ENCODE results near the gene ACVRL1.

Gene ACVRL1

DNA sequence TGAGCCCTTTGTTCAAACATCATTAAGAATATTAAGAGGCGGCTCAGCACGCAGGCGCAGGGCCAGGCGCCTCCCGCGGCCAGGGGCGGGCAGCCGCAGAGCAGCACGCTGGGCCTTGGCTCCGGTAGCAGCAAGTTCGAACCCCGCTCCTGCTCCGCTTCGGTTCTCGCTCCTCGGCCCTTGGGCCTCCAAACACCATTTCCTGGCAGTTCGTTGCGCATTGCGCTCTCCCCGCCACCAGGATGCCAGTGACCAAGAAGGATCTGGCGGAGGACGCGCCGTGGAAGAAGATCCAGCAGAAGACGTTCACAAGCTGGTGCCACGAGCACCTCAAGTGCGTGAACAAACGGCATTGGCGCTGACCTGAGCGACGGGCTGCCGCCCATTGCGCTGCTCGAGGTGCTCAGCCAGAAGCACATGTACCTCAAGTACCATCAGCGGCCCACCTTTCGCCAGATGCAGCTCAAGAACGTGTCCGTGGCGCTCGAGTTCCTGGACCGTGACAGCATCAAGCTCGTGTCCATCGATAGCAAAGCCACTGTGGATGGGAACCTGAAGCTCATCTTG is 6.9 kb upstream of the ACVRL1 start:
- DNase-seq (ENCODE audit: low read depth): no peak

DNA sequence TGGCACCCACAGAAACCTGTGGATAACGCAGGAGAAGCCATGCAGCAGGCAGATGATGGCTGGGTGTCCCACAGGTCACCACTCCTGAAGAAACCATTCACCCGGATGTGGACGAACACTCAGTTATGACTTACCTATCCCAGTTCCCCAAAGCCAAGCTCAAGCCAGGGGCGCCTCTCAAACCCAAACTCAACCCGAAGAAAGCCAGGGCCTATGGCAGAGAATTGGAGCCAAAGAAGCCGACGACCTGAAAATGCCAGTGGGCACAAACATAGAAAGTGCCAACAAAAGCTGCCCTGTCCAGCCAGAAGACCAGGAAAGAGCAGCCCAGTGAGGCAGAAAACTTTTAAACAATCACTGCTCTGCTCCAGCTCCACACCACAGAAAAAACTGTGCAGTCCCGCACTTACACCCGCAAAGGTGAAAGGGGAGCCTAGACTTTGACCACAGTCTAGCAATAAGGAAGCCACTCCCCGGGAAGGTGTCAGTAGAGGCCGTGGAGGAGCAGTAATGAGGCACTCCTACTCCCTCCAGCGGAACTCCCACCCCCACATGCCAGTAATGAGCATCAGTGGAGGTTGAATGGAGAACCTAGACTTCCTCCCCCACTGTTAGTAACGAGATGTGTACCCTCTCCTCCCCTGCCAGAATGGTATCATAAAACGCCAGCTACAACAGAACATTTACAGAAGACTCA is 6.0 kb upstream of the ACVRL1 start:
- no peak for DNase-seq (ENCODE audit: low read depth)

DNA sequence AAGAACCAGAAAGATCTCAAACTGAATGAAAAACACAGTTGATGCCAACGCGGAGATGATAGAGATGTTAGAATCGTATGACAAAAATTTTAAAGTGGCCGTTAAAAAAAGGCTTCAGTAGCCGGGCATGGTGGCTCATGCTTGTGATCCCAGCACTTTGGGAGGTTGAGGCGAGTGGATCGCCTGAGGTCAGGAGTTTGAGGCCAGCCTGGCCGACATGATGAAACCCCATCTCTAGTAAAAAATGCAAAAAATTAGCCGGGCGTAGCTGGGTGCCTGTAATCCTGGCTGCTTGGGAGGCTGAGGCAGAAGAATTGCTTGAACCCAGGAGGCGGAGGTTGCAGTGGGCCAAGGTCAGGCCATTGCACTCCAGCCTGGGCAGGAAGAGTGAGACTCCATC is 5.4 kb upstream of the ACVRL1 start:
- no peak for DNase-seq (ENCODE audit: low read depth)

DNA sequence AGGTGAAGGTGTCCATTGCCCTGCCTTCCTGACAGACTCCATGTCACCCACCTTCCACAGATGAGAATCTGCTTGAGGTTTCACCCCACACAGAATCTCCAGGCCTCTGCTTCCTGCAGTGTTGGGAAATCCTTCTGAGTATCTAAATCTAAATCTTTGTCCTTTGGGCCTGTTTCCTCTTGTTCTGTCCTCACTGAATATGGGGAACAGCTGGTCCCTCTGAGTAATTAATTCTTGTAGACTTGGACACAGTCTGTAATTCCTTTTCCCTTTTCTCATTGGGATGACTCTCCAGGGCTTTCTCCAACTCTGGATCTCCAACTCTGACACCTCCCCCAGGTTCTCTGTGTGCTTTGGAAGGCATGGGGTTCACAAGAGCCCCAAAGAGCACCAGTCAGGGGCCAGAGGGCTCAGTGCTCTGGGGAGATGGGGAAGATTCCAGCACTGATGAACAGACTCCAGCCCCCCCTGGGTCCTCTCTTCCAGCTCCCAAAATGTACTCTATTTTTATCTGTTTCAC is 2.3 kb upstream of the ACVRL1 start:
- DNase-seq (ENCODE audit: low read depth): no peak

DNA sequence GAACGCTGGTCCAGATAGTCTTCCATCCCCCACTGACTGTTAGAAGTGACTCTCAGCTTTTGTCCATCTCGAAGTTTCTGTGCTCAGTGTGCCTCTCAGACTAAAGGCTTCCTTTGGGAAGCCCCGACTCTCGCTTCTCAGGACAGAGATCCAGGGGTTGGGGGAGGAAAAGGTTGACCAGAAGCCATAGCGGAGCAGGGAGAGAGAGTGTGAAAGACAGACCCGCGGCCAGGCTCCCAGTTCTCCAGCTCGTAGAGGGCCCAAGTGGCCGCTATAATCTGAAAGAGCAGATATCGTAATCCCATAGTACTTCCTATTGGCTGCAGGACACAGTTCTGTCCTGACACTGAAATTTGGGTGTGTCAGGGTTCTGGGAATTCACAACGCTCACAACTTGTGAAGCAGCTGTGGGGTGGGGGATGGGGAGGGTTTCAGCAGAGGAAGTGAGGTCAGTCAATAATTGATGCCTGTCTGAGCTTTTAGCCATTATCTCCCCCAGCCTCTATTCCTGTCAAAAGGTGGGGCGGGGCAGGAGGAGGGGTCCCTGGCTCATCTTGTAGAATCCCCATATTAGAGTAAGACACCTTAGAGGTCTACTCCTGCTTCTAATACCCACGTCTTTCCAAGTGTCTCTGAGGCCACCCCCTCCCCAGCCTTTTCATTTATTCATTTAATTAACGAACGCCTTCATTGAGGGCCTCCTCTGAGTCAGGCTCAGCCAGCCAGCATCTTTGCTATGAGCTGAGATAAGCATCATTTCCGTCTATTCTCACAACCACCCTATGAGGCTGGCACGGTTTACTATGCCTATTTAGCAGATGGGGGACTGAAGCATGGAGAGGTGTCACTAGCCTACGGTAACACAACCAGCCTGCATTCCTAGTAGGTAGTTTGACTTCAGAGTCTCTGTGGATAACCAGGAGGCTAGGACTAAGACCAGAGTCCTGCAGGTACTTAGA is 1.6 kb upstream of the ACVRL1 start:
- DNase-seq (ENCODE audit: low read depth): no peak

DNA sequence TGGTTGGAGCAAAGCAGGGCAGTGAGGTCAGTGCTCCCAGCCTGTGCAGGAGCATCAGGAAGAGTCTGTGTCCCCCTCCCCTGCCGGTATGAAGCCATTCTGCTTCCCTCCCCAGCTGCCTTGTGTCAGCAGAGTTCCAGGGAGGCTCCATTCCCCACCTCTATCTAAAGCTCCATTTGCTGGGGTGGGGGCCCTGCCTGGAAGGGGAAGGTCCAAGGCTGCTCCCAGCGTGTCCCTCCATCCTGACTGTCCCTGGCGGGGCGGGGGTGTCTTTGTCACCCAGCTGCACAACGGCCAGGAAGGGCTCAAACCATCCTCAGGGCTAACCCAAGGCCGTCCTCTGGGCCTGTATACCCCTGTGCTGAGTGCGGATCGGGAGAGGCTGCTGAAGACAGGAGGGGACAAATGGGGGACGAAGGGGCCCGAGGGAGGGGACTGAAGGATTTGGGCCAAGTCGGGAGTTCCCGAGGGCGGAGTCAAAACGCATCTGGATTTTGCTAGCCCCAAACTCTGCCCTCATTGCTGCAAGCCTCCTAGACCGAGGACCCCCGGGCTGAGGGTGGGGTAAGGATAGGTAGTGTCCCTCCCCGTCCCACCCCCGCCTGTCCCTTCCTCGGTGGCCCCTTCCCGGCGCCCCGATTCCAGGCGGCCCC is 748 bp upstream of the ACVRL1 start:
- DNase-seq (ENCODE audit: low read depth): no peak

DNA sequence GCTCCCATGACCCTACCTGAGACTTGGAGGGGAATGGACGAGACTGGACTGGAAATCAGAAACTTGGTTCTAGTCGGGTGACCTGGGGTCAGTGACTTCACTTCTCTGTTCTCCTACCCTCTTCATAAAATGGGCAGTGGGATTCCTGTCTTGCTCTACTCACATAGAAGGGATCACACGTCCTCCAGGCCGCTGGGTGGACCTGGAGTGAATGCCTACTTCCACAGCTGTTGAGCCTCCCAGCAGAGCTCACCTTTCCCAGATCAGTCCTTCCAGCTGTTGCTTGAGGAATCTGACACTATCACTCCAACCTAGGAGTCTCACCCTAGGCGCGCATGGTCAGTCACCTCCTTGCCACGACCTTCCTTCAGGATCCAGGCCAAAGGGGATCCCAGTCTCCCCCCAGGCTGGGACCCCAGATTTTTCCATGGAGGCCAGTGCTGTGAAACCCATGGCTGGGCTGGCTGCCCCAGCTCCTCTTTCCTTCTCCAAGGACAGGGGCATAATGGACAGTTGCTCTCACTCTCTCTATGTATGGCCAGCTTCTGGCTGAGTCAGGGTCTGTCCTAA is 637 bp downstream of the ACVRL1 start:
- DNase-seq (ENCODE audit: low read depth): no peak

DNA sequence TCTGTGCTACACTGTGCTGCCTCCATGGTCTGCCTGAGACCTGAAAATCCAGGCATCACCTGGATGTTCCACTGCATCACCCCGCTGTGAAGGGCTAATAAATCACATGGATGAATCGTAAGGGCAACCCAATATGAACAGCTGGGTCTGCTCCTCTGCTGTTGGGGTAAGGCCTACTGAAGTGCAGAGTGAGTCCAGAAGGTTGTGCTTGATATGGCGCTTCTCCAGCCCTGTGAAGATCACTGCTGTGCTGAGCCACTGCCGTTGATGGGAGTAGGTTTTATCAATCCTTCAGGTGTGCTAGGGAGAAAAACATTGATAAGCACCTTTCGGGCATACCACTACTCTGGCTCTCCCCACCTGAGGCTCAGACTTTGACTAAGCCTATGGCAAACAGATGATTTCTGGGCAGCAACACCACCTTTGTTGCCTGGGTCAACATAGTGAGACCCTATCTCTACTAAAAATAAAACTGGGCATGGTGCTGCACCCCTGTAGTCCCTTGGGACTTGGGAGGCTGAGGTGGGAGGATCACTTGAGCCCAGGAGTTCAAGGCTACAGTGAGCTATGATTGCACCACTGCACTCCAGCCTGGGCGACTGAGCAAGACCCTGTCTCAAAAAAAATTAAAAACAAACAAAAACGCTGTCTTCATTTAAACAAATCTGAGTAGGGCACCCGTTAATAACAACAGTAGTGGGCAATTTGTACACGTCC is 1.7 kb downstream of the ACVRL1 start:
- DNase-seq (ENCODE audit: low read depth): no peak

DNA sequence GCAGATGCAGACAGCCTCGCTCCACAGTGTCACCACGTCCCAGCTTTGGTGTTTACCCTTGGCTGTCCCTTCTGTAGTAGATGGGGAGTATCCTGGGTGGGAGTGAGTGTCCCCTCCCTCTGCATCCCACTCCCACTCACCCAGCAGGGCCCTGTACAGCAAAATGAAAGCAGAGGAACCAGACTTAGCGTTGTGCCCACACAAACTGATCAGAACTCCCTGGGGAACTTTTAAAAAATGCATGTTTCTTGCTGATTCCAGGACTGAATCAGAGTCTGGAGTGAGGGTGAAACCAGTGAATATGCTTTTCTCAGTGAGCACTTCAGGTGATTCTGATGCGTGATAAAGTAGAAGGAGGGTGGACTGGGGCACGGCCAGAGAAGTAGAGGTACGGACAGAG is 2.9 kb downstream of the ACVRL1 start:
- DNase-seq (ENCODE audit: low read depth): no peak

DNA sequence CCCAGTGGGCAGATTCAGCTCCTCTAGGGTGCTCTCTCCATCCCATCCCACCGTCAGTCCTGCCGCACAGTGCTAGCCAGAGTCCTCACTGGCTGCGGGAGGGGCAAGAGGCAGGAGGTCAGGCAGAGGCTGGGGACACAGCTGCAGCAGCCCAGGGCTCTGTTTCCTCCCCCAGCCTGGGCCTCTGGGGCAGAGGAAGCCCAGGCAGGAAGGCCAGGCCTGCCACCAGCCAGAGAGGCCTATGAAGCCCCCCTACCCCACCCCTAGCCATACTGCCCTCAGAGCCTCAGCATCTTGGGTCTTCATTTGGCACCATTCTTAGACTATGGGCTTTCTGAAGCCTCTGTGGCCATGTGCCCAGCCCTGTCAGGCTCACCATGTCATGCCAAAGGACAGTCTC is 3.4 kb downstream of the ACVRL1 start:
- no peak for DNase-seq (ENCODE audit: low read depth)

DNA sequence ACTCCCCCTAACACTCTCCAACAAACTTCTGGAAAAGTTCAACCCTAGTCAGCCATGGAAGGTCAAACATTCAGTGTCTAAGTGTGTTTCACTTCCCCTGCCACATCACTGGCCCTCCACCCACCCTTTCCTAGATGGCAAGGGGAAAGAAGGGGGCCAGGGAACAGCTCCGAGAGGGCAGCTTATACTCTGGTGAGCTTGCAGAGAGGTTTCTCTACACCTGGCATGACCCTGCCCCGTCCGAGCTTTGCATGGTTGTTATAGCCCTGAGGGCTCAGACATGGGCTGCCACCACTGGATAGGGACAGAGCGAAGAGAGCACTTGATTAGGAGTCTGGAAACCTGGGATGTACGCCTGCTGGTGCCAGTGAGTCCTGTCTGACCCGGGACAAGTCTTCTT is 4.0 kb downstream of the ACVRL1 start:
- DNase-seq (ENCODE audit: low read depth): no peak

DNA sequence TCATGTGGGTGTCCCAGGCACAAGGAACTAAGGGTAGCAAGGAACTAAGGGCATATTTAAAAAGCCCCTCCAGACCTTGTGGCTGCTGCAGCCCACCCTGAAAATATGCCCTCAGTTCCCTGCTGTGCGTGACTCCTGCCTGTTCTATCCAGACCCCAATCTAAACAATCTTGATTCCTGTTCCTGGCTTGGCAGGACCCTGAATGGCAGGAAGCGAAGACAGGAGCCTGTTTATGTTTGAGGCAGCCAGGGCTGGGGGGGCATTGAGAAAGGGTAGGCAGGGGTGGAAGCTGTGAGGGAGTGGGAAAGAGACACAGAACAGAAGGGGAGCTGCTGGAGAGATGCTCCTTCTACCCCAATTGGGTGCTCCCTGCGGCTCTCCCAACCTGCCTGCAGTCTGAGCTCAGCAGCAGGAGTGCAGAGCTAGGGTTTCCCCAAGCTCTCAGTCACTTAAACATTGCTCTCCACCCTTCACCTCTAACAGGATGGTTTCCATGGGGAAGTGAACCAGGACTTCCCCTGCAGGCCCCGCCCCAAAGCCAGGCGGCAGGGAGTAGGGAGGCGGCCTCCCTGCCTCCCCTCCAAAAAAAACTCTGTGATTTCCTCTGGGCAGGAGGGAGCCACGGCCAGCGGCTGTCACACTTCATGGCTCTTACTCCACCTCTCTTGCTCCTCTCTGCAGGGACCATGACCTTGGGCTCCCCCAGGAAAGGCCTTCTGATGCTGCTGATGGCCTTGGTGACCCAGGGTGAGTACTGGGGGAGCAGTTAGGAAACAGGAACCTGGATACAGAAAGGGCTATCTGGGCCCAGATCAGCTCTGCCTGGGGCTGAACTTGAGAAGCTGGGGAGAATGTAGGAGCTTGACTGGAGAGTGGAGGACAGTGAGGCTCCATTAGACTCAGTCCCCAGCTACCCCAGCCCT is 4.7 kb downstream of the ACVRL1 start:
- no peak for DNase-seq (ENCODE audit: low read depth)

DNA sequence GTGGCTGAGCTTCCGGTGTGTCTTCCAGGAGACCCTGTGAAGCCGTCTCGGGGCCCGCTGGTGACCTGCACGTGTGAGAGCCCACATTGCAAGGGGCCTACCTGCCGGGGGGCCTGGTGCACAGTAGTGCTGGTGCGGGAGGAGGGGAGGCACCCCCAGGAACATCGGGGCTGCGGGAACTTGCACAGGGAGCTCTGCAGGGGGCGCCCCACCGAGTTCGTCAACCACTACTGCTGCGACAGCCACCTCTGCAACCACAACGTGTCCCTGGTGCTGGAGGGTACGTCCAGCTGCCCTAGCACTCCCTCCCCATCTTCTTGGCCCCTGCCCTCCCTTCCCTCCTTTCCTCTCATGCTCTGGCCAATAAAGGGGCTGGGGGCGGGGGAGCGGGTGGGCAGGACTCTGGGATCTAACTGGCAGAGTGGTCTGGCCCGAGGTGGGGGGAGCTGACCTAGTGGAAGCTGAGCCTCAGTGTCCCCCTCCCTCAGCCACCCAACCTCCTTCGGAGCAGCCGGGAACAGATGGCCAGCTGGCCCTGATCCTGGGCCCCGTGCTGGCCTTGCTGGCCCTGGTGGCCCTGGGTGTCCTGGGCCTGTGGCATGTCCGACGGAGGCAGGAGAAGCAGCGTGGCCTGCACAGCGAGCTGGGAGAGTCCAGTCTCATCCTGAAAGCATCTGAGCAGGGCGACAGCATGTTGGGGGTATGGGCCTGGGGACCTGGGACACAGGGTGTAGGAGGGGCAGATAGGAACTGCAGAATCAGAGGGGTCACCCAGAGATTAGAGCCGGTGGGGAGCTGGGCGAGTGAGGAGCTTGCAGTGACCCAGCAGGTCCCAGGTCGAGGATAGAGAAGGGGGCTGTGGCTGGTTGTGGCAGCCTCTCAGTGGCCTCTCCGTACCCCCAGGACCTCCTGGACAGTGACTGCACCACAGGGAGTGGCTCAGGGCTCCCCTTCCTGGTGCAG is 6.0 kb downstream of the ACVRL1 start:
- DNase-seq (ENCODE audit: low read depth): no peak

DNA sequence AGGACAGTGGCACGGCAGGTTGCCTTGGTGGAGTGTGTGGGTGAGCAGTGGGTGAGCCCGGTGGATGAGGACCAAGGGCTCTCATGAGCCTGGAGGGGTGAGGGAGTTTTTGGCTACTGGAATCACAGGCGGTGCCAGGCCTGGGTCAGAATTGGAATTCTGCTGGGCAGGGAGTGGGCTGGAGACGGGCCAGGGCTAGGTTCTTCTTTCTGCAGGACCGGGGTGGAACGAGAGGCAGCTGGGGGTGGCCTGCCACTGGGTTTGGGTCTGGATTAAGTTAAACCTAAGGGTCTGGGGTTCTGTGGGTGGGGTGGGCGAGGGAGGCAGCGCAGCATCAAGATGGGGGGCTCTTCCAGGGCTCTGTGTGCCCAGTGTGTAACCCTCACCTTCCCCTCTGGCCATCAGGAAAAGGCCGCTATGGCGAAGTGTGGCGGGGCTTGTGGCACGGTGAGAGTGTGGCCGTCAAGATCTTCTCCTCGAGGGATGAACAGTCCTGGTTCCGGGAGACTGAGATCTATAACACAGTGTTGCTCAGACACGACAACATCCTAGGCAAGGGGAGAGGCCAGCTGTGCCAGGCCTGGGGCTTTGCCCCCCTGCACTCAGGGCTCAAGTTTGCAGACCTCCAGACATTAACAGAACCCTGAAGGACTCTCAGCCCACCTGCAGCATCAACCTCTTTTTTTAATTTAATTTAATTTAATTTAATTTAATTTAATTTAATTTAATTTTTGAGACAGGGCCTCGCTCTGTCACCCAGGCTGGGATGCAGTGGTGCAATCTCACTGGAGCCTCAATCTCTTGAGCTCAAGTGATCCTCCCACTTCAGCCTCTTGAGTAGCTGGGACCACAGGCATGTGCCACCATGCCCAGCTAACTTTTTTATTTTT is 7.0 kb downstream of the ACVRL1 start:
- no peak for DNase-seq (ENCODE audit: low read depth)

DNA sequence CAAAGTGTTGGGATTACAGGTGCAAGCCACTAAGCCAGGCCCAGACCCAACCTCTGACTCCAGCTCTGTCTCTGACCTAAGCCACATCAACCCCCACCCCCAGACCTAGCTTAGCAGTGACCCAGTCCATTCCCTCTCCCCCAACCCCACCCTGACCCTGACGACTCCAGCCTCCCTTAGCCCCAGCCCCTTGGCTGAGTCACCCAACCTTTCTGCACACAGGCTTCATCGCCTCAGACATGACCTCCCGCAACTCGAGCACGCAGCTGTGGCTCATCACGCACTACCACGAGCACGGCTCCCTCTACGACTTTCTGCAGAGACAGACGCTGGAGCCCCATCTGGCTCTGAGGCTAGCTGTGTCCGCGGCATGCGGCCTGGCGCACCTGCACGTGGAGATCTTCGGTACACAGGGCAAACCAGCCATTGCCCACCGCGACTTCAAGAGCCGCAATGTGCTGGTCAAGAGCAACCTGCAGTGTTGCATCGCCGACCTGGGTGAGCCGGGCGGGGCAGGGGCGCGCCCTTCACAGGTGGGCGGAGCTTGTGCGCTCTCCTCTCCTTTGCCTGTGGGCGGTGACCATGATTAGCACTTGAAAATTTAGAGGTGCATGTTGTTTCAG is 7.8 kb downstream of the ACVRL1 start:
- DNase-seq (ENCODE audit: low read depth): no peak

DNA sequence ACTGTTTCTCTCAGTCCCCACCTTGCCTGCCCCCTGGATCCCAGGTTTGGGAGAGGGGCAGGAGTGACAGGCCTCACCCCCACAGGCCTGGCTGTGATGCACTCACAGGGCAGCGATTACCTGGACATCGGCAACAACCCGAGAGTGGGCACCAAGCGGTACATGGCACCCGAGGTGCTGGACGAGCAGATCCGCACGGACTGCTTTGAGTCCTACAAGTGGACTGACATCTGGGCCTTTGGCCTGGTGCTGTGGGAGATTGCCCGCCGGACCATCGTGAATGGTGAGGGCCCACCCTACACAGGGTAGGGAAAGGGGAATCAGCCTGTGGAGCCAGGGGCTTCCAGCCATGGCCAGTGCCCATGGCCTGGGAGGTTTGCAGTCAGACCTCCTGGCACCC is 8.6 kb downstream of the ACVRL1 start:
- no peak for DNase-seq (ENCODE audit: low read depth)

DNA sequence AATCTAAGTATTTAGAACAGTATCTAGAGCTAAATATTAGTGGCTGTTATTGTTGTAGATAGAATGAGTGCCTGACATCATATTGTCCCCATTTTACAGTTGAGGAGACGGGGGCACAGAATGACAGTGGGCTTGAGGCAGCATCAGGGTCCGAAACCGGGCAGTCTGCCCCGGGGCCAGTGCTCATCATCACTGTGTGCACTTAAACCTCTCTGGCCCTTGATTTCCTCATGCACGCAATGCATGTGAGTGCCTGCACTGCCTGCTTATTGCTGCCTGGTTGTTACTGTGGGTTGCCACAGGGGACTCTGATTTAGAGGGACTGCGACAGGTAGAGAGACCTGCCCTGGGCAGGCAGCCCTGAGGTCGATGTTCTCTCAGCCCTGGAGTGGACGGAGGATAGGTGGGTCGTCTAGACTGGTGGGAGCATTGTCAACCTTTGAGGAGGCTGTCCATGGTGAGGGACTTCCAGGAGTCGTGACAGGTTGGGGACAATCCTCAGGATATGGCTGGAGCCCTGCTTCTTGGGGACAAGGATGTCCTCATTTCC is 9.8 kb downstream of the ACVRL1 start:
- no peak for DNase-seq (ENCODE audit: low read depth)
